Stomach (tissue), 9 donors: ENCODE results near the gene OR6N2. TPM values are rescaled to one million over a fixed set of nuclear protein-coding genes. Genes with fewer than 3 reads are reported as not detected.
A peak's percentile ranks its signal among the peaks of the same experiment; 100 is the strongest.

Experiments
- DNase-seq, 2 donors: peaks; one replicate each; pipeline versions ENCODE4 v3.0.0 to v3.0.0-alpha.2; 2013 to 2019
- H3K27ac ChIP-seq, 5 donors: fragments of 200-600 bp in 4 of 5; sonication (generic) in 4 of 5; one replicate each; pipeline ENCODE4 v1.5.1; 2013 to 2019; ENCODE audit warnings: mild to moderate bottlenecking in 1 of 5, moderate library complexity in 1 of 5
- H3K27me3 ChIP-seq, 3 donors: fragments of 200-600 bp; sonication (generic); one replicate each; pipeline ENCODE4 v1.5.1; 2017 to 2019; ENCODE audit warnings: mixed run types in 1 of 3
- H3K36me3 ChIP-seq, 4 donors: fragments of 200-600 bp; sonication (generic); 1 replicate in 3 of 4; 2 replicates in 1 of 4; pipeline ENCODE4 v1.5.1; 2016 to 2019
- H3K4me1 ChIP-seq, 4 donors: fragments of 200-600 bp; sonication (generic); one replicate each; pipeline ENCODE4 v1.5.1; 2016 to 2019
- H3K4me3 ChIP-seq, 4 donors: fragments of 200-600 bp; sonication (generic) in 3 of 4; one replicate each; pipeline ENCODE4 v1.5.1; 2016 to 2019; ENCODE audit warnings: mild to moderate bottlenecking in 1 of 4
- H3K9me3 ChIP-seq, 4 donors: fragments of 200-600 bp; sonication (generic); one replicate each; pipeline ENCODE4 v1.5.1; 2016 to 2019
- CTCF ChIP-seq, 7 experiments: fragments of 450-650 bp in 4 of 7; fragments of 200-600 bp in 3 of 7; sonication (generic) in 3 of 7; IDR thresholded peaks; one replicate each; pipeline ENCODE4 v1.5.1; 2016 to 2019; ENCODE audit warnings: antibody characterized with exemption in 7 of 7, control low read depth in 2 of 7, mild to moderate bottlenecking in 1 of 7
- EP300 ChIP-seq: sonication (generic); formaldehyde crosslinking; IDR thresholded peaks from one replicate; pipeline ENCODE4 v1.6.1; 2017; ENCODE audit warnings: antibody characterized with exemption
- POLR2A ChIP-seq, 4 donors: fragments of 450-650 bp; IDR thresholded peaks; one replicate each; pipeline ENCODE4 v1.6.1; 2016; ENCODE audit warnings: antibody characterized with exemption in 4 of 4, control low read depth in 2 of 4, mild to moderate bottlenecking in 1 of 4, moderate library complexity in 1 of 4
- POLR2AphosphoS5 ChIP-seq, 3 donors: sonication (generic); formaldehyde crosslinking; IDR thresholded peaks; one replicate each; pipeline ENCODE4 v1.6.1; 2016; ENCODE audit warnings: antibody characterized with exemption in 3 of 3
- WGBS, 5 donors: extraction: QIAGEN DNeasy Blood & Tissue Kit in 3 of 5; methylation state at CpG; one replicate each; pipeline versions ENCODE4 v1.1.5 to v1.1.7; 2013 to 2018; 5-methylcytosine and 5-hydroxymethylcytosine counted together
- intact Hi-C: fragments of 100-400 bp; cut with DNase I; formaldehyde crosslinking; loops from one replicate; pipeline ENCODE4 v1.15.1; 2023; ENCODE audit warnings: low total_unique reads
- polyA plus RNA-seq, 3 donors: library from polyadenylated mRNA; stranded (reverse); fragments of 200-250 nt; gene quantifications; one replicate each; pipeline ENCODE4 v1.2.3, GENCODE V29; 2013
- total RNA-seq, 5 donors: library from RNA; depleted of rRNA; stranded (reverse); fragments of >200 nt; gene quantifications; one replicate each; pipeline versions ENCODE4 v1.1.0 to v1.2.3, GENCODE V29; 2014 to 2016
- donor health status: healthy with polysubstance abuse.
- donor health status: Bipolar disorder and iron deficiency.
- donor health status: healthy.

OR6N2 gene
- total and polyA plus RNA-seq, 8 donors: not detected

- DNase-seq: no peak
- 35 to 81% (median 48%) methylated on average over 1 of the region's 1 CpG for WGBS, 5 donors
- Histone ChIP-seq H3K36me3 (no peaks in the 10 kb centered on the region), H3K27ac (no peak overlapping the region), H3K27me3 (no peaks in the 10 kb centered on the region), H3K4me1 (no peaks in the 10 kb centered on the region), H3K4me3 (no peak overlapping the region), H3K9me3 (no peaks in the 10 kb centered on the region)
- intact Hi-C loops: no loop called here
- TF ChIP-seq CTCF (IDR thresholded peaks at IDR 0.05) (no peak), EP300 (no peak), POLR2A (IDR thresholded peaks at IDR 0.05) (no peak)
These were observed 22.7 kb upstream of the OR6N2 start for GRCh38 chr1:158803678-158804077.

GRCh38 chr1:158801396-158801795, 20.4 kb upstream of the OR6N2 start:
- intact Hi-C loops: no loop called here
- WGBS, 5 donors: 80 to 90% (median 89%) methylated on average over 1 of the region's 1 CpG
- H3K9me3 ChIP-seq: no peaks in the 10 kb centered on the region
- H3K27me3 ChIP-seq: no peaks in the 10 kb centered on the region
- no peaks in the 10 kb centered on the region for H3K36me3 ChIP-seq
- no peak for TF ChIP-seq EP300
- TF ChIP-seq POLR2AphosphoS5 (IDR thresholded peaks at IDR 0.05): no peak
- no peak for TF ChIP-seq POLR2A (IDR thresholded peaks at IDR 0.05)
- TF ChIP-seq CTCF (IDR thresholded peaks at IDR 0.05): no peak
- H3K27ac ChIP-seq: peak overlapping the region in 2 of 5 donors; percentile 51 to 52
- no peaks in the 10 kb centered on the region for H3K4me1 ChIP-seq
- DNase-seq: no peak
- H3K4me3 ChIP-seq: no peak overlapping the region

- DNase-seq: no peak
- Histone ChIP-seq H3K36me3 (no peaks in the 10 kb centered on the region), H3K27me3 (no peaks in the 10 kb centered on the region), H3K9me3 (no peaks in the 10 kb centered on the region), H3K4me1 (no peaks in the 10 kb centered on the region), H3K27ac (peak overlapping the region in 2 of 5 donors; percentile 51 to 52), H3K4me3 (no peak overlapping the region)
- TF ChIP-seq POLR2AphosphoS5 (IDR thresholded peaks at IDR 0.05) (no peak), POLR2A (IDR thresholded peaks at IDR 0.05) (no peak), EP300 (no peak), CTCF (IDR thresholded peaks at IDR 0.05) (no peak)
- intact Hi-C loops: no loop called here
- 83 to 97% (median 87%) methylated on average over 2 of the region's 2 CpGs for WGBS, 5 donors
These were observed 19.5 kb upstream of the OR6N2 start for GRCh38 chr1:158800526-158800925.

- Histone ChIP-seq H3K27me3 (no peaks in the 10 kb centered on the region), H3K36me3 (no peaks in the 10 kb centered on the region), H3K9me3 (no peaks in the 10 kb centered on the region), H3K4me1 (no peaks in the 10 kb centered on the region), H3K4me3 (no peak overlapping the region), H3K27ac (peak overlapping the region in 2 of 5 donors; percentile 51 to 52)
- TF ChIP-seq POLR2A (IDR thresholded peaks at IDR 0.05) (no peak), CTCF (IDR thresholded peaks at IDR 0.05) (no peak), POLR2AphosphoS5 (IDR thresholded peaks at IDR 0.05) (no peak), EP300 (no peak)
- DNase-seq: no peak
- 71 to 84% (median 74%) methylated on average over 4 of the region's 4 CpGs for WGBS, 5 donors
- intact Hi-C loops: no loop called here
These were observed 18.7 kb upstream of the OR6N2 start for GRCh38 chr1:158799689-158800088.
